ENCODE data around the gene LSR.

DNA sequence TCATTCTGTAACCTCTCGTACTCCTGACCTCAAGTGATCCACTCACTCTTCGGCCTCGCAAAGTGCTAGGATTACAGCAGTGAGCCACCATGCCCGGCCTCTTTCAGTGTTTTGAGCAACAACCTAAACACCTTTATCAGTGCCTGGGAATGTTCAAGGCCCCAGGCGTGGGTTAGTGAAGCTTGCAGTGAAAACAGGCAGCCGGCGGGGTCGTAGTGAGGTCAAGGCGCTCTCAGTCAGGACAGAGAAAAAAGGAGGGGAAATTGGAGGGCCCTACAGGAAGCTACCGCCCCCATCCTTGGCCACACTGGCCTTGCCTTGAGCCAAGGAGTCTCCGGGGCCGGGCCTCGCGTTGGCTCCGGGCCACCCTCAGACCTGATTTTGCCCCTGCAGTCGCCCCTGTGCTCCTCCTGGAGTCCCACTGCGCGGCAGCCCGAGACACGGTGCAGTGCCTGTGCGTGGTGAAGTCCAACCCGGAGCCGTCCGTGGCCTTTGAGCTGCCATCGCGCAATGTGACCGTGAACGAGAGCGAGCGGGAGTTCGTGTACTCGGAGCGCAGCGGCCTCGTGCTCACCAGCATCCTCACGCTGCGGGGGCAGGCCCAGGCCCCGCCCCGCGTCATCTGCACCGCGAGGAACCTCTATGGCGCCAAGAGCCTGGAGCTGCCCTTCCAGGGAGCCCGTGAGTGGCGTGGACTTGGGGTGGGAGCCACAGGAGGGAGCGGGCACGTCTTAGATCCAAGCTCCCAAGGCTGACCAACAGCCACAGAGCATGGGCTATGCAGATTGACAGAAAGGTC is 60.9 kb downstream of the LSR start:
- TF ChIP-seq, protein P1, sequence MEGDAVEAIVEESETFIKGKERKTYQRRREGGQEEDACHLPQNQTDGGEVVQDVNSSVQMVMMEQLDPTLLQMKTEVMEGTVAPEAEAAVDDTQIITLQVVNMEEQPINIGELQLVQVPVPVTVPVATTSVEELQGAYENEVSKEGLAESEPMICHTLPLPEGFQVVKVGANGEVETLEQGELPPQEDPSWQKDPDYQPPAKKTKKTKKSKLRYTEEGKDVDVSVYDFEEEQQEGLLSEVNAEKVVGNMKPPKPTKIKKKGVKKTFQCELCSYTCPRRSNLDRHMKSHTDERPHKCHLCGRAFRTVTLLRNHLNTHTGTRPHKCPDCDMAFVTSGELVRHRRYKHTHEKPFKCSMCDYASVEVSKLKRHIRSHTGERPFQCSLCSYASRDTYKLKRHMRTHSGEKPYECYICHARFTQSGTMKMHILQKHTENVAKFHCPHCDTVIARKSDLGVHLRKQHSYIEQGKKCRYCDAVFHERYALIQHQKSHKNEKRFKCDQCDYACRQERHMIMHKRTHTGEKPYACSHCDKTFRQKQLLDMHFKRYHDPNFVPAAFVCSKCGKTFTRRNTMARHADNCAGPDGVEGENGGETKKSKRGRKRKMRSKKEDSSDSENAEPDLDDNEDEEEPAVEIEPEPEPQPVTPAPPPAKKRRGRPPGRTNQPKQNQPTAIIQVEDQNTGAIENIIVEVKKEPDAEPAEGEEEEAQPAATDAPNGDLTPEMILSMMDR (IDR thresholded peaks at IDR 0.05) = no peak
- no peak for TF ChIP-seq POLR2A (IDR thresholded peaks at IDR 0.05)
